ENCODE measurements around the gene C16orf92.

GRCh38 chr16:30025574-30025973 is 2.6 kb downstream of the C16orf92 start:
- TF ChIP-seq CTCF (IDR thresholded peaks at IDR 0.05) (no peak), POLR2A (IDR thresholded peaks at IDR 0.05) (no peak)
